GM18861 (cell line): Measurements from ENCODE around the gene INAFM2.

ENCODE experiments used
- ATAC-seq: cut with Tn5 transposase; IDR thresholded peaks from one replicate; pipeline ENCODE4 v1.9.1; 2021; ENCODE audit not compliant: unreplicated experiment

Gene INAFM2

DNA sequence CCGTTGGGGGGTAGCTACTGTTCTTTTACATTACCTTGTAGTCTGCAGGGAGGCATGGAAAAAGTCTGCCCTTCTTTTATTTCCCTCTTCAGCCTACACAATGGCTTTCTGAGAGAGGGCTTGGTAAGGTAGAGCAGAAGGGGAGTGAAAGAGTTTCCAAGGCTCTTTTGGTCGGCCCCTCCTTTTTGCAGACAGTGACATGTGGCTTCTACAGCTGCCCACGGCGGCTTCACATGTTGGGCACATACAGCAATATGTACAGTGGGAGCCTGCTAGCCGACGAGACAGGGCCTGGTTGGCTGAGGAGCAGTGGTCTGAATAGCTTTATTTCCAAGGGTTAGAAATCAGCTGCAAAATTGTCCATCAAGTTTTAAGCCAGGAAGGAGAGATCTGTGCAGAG lies 4.0 kb downstream of the INAFM2 start:
- ATAC-seq = no peak

DNA sequence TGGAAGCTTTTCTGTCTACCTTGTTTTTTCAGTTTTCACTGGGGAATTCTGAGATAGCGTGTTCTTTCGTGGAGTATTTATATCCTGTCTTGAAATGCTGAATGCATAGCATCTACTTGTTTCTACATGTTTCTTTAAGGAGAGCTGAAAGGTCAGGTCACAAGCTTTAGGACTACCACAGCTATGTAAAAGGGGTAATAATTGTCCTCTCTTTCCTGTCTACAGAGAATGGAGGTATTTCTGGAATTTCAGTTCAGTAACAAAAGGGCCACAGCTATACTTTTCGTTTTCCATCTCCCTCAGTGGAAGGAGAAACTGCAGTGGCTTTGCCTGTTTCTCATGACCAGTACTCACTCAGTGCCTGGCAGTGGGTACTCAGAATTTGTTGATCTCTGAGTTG lies 4.7 kb downstream of the INAFM2 start:
- ATAC-seq = no peak

DNA sequence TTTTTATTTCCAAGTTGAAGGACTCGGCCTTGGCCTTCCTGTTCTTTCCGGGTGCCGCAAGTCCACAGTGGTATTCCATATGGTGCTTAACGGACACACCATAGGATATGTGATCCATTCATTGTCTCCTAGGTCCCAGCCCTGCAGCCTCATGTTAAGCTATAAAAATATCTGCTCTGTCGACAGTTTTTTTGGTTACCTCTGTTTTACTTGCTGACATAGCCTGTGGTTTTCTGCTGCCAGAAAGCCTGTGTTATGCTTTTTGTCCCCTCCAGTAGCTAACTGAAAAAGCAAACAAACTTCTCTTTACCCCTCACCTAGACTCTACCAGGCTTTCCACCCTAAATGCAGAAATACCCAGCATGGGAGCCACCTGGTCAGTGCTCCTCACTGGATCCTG lies 5.3 kb downstream of the INAFM2 start:
- ATAC-seq = no peak

DNA sequence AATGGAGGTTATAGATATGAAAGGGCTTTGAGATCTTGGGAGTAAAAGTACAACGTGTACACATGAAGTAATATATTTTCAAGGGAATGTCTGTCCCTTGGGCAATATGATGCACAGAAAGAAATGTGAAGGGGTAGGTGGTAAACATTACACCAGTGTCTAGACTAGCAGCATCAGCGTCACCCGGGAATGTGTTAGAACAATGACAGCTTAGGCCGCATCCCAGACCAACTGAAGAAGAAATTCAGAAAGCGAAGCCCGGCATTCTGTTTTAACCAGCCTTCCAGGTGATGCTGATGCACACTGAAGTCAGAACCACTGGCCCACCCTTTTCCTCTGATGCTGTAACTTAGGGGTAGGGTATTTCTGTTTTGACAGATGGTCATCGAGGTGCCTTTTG lies 6.3 kb downstream of the INAFM2 start:
- no peak for ATAC-seq

DNA sequence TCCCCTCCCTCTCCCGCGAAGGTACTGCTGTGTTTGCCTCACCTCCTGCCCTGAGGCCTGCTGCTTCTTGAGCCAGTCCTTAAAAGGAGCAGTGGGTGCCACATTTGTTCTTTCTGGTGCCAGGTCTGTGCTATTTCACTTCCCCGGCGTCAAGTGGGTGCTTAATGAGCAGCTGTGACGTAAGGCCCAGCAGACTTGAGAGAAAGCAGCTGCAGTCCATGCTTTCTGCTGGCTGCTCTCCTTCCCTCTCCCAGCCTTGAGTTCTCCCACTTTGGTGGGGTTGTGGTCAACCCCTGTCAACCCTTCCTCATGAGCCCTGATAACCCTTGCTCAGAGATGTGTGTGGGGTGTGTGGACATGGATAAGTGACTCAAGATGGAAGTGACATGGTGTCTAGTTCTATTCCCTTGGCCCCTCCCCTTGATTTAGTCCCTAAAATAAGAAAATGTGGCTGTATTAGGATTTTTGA lies 6.9 kb downstream of the INAFM2 start:
- ATAC-seq = no peak

DNA sequence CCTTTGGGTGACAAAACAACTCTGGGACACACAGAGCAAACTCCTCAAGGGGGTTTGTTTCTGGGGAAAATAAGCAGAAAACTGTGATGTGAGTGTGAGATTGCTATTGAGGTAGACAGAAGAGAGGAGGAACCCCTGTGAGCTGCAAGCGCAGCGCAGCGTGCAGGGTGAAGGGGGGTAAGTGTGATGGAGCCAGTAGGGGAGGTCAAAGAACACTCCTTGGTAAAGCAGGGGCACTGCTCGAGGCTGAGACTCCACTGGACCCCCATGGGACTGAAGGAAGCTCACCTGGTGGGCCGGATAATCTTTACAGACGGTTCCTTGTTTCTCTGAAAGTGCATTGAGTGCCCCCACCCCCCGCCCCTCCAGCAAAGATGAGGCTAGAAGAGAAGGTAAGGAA lies 7.5 kb downstream of the INAFM2 start:
- no peak for ATAC-seq

DNA sequence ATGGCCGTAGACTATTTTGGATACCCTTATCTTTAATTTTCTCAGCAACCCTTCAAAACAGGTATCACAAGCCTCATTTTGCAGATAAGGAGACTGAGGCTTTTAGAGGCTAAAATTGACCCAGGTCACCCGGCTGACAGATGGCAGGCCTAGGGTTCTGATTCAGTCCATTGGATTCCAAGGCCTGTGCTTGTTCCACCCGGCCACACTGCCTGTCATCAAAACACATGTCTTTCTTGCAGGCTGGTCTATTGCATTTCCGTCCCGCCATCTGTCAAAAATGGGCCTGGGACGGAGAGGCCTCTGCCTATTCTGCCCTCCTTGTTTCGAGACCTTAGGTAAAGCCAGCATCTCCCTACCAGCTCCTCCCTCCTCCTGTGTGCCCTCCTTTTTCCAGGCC lies 8.1 kb downstream of the INAFM2 start:
- ATAC-seq = no peak

DNA sequence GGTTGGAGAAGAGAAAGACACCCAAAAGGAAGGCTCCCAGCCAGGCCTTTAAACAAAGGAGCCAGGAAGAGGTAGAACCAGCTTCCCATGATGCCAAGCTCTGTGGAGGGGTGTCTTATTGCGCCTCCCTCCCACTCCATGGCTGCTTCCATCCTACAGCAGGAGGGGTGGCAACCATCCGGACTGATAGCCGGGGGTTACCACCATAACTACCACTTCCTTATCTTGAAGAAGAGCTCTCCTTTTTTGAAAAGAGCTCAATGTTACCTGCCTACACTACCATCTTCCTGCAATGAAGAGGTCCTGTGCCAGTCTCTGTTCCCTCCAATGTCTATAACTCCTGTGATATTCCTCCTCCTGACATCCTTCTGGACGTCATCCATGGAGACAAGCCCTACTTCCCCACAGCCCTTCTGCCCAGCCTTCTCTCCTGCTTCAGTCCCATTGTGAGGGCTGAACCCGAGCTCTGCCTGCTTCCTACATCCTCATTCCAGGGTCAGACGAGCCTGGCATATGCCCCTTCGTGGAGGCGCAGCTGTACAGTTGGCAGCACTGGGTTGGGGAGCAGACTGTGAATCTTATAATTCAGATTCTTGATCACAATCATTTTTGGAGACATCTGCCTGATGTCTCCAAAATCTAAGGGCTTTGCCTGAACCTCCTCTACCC lies 8.8 kb downstream of the INAFM2 start:
- no peak for ATAC-seq

DNA sequence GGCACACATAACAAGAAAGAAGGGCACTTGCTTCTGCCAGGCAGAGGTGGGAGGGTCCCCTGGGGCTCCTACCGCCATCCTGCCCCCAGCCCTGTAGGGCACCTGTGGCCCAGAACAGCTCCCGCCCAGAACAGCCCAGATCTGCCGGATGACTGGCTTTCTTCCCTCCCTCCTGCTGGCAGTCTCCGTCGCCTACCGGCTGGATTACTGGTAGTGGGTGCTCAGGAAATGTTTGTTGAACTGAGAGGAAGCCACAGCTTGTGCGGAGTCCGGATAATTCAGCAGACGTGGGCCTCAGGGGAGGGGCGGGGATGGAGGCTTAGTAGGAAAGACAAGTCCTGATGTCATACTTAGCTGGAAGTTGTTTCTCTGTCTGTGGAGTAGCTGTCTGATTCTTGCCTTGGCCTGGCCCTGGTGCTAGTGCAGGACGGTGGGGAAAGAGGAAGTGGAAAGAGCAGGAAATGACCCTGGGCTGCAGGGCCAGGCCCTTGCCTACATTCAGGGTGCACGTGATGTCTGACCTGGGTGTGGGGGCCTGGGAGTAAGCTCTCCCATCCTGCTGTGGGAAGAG lies 10.5 kb downstream of the INAFM2 start:
- ATAC-seq = no peak

DNA sequence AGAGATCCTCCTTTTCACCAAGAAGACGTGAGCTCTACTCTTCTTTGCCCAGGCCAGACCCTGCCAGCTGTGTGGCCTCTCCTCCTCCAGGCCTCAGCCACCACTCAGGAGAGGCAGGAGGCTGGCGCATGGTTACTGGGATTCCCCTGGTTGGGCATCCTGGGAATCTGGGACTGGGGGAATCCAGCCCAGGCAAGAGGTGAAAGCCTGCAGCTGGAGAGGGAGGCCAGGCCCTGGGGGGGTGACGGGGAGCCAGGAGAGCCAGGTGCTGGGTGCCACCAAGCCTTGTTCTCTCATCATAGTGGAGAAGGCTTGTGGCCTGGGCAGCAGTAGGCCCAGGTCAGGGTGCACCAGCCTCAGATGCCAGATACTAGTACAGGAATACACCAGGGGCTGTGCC lies 11.0 kb downstream of the INAFM2 start:
- ATAC-seq = no peak

DNA sequence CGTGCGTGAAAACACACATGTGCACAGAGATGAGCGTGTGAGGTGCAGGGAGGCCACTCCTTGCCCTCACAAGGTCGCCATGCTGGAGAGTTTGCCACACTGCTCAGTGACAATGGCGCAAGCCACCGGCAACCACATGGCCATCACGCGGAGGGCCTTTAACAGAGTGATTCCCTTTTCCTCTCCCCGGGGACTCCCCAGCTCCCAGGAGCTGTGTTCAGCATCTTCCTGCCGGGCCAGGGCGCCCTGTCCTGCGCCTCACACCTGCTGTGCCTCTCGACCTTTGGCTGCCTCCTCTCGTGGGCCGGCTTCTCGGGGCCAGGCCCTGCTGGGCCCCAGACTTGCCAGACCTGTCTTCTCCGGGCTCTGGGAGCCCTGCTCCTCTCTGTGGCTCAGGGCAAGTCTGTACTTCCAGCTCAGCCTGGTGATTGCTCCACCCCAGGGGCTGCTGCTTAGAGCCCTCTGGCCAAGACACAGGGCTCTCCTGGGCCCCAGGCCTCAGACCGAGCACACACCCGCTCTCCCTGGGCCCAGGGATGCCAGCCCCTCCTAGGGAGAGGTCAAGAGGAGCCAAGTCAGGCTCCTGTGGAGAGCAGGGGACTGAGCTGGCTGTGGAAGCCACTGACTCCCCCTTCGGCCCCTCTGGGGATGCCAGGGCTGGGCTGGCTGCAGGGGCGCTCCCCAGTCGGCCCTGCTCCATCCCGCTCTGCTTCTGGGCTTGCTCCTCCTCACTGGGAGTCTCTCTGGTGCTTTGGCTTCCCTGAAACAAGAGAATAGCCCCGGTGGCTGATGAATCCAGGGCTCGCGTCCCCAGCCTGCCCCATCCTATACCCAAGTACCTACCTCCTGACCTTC lies 11.7 kb downstream of the INAFM2 start:
- no peak for ATAC-seq

DNA sequence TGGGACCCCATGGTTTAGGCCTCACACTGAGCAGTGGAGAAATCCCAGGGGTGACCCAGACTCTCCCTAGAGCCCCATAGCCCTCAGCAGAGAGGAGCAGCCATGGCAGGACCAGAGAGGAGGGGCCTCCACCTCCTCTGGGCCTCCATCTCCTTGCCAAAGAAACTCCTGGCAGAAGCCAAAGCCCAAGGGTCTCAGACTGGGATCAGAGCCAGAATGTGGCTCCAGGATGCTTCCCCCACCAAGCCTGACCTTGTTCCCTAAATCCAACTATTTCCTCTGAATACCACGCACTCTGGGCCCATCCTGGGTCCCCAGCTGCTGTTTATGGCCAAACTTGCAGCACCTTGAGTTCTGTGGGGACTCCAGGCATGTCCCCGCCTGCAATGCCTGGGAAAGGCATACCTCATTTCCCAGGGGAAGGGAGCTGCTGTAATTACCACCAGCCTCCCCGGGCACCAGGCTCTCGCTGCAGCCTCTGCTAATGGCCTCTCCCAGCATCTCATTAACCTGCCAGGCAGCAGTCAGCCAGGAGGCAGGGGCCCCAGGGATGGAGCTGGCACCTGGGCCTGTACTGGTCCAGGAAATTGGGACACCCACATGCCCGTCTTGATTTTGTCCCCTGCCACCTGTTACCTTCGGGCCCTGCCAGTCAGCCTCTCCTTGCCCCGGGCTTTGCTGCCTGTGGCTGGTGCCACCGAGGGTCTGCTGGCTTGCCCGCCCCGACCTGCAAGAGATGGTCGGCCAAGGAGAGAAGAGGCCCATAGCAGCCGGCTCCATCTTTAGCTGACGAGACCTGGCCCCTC lies 12.6 kb downstream of the INAFM2 start:
- ATAC-seq = no peak

DNA sequence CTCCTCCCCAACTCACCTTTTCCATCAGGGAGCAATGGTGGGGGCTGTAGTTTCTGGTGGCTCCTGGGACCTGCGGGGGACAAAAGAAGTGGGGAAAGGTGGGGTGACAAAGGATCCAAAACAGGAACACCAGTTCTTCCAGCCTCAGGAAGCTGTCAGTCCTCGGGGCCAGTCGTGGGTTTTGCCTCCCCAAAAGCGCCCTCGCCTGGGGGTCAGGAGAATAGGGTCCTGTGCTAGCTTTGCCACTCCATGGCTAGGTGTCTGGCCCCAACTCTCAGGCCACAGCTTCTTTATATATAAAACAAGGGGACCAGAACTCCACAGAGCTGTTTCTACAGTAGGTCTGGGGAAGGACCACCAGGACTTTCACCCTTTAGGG lies 13.2 kb downstream of the INAFM2 start:
- ATAC-seq = no peak

DNA sequence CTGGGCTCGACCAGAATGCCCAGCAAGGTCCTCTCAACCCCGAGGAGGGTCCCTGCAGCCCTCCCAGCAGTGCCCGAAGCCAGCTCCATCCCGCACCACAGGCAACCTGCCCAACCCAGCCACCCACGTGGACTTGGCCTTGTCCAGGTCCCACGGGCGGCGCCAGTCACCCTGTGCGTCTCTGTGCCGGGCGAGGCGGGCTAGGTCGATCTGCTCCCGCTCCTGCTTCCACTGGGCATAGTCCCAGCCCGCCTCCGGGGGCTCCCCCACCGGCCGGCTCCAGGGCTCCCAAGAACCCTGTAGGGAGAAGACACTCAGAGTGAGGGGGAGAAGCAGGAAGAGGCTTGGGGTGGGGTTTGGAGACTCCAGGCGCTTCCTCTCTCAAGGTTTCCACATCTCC lies 14.1 kb downstream of the INAFM2 start:
- no peak for ATAC-seq

DNA sequence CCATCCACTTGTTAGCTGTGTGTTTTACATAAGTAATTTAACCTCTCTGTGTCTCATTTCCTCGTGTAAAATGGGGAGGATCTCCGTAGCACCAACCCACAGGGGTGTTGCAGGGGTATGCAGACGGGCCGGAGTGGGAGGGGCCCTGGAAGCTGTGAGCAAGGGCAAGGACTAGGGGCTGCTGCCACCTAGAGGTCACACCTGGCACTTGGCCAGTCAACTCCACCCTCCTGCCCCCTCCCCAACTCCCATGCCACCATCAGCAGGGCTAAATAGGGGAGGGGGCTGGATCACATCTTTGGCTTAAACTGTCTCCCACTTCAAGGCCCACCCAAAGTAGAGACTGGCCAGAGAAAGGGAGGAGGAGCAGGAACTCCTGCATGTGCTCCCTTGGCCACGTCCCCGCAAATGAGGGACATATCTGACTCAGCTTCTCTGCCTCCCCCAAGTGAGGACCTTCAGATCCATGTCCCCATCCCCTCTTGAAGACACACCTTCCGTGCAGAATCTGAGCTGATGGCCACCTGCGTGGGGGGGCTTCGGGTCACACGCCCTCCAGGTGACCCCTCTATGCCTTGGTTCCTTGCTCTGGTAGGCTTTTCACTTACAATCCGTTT lies 14.7 kb downstream of the INAFM2 start:
- no peak for ATAC-seq

DNA sequence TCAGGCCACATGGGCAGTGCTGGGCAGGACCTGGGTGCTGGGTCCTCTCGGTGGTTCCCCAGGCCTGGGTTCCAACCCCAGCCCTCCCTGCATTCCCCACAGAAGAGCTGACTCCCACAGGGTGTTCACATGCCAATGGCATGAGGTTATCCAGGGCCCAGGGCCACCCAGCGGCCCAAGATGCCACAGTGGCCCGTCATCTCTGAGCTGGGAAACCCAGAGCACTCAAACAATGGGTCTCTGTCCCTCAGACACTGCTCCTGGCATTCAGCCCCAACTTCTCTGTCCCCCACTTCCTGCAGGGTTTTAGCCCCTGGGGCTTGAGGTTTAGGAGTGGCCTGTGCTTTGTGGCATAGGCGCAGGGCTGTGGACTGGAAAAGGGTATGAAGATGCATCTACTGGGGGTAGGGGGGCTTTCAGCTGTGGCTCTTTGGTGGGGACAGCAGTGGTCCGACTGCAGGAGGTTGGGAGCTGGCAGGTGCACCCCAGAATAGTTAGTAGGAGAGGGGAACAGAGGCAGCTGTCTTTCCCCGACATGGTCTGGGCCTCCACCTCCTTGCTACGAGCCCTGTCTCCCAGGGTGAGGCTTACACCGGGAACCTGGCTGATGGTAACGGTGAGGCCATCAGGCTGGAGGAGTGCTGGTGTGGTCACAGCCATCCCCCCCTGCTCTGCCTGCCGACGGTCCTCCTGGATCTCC lies 15.6 kb downstream of the INAFM2 start:
- ATAC-seq = no peak

DNA sequence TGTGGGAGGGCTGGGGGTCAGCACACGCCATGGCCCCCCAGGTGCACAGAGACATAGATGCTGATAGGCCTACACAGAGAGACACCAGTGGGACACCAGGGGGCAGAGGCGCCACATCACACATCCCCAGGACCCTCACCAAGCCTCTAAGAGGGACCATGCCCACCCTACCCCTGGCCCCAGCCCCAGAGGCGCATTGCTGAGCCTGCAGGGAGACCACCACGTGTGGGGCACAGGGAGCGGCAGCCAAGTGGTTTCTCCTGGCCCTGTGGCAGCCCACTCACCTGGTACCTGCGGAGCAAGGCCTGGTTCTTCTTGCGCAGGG lies 16.1 kb downstream of the INAFM2 start:
- ATAC-seq = no peak

DNA sequence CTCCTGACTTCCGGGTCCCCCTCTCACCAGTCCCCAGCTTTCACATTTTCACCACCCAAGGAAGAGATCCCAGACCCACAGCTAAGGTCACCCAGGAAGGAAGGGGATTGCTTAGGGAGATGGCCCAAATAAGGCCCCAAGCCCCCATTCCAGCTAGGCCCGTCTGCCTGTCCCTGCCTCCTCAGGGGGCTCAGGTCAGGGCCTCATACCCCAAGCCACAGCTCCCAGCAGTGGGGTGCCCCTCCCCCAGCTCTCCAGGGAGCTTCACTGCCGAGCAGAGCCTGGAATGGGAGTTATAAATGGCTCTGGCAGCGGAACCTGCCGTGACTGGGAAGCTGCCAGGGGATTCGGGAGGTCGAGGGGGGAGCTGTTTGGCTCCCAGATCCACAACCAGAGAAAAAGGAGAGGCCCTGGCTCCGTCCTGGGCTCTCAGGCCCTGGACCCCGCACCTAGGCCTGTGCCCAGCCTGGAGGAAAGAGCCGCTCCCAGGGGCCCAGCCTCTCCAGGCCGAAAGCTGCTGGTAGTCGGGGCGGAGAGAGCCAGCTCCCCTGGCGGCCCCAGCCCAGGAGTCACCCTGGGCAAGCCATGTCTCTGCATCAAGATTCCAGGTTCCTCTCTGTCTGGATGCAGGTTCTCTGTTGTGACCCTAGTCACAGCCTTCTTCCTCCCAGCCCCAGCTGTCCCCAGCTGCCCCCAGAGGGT lies 16.7 kb downstream of the INAFM2 start:
- ATAC-seq = no peak

DNA sequence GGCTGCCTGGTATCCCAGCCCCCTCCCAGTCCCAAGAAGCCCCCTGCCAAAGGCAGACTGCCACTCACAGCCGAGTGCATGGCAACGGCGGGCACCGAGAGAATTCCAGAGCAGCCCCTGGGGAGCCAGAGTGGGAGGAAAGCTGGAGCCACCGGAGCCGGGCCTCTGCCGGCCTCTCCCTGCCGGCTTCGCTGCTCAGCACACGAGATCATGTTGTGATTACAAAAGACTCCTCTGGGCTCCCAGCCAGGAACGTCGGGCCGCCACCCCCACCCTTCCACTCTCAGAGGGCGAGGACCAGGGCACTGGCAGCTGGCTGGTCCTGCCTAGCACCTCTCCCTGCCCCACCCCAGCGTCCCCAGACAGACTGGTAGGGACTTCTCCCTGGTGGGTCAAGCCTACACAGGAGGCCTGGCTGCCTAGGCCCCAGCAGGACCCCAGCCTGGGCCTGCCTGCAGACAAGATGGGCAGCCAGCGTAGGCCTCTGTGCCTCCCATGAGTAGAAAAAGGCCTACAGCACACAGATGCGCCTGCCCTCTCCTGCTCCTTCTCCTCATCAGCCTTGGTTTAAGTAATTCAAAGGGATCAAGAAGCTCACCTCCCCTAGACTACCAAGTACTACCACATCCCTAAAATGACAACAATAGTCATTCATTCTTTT lies 17.4 kb downstream of the INAFM2 start, which contains the start of gene CCDC9B:
CCDC9B (minus strand) TSS at position 200 of the 661 bp plus-strand sequence; CDS start at position 80, 120 bp downstream.
- no peak for ATAC-seq
